22Rv1 (cell line): ENCODE measurements around the gene AGAP2.

ENCODE experiments used
- CTCF ChIP-seq: fragments of 450-650 bp; IDR thresholded peaks from 2 replicates; pipeline ENCODE4 v1.5.1; 2017; ENCODE audit warnings: mild to moderate bottlenecking
- ZFX ChIP-seq: fragments of 450-650 bp; IDR thresholded peaks from 2 replicates; pipeline ENCODE4 v1.6.1; 2017; ENCODE audit warnings: antibody characterized with exemption, borderline replicate concordance

GRCh38 chr12:57777911-57778310 lies 39.4 kb upstream of the AGAP2 start:
- TF ChIP-seq CTCF (no peak), ZFX (no peak)
